ENCODE results near the gene AP2B1.

Gene AP2B1

GRCh38 chr17:35540589-35541404 is 46.3 kb upstream of the AP2B1 start:
- H3K4me2 ChIP-seq (ENCODE audit: insufficient read depth, low read length, poor library complexity, severe bottlenecking), result no peak overlapping the region

GRCh38 chr17:35541434-35541833 is 45.7 kb upstream of the AP2B1 start:
- no peak for DNase-seq (ENCODE audit: low spot score)
- Histone ChIP-seq H2BK15ac (ENCODE audit: low read length) (no peak overlapping the region), H3K4ac (ENCODE audit: low read length) (no peak overlapping the region), H2AK5ac (ENCODE audit: low read depth, low read length) (no peak overlapping the region), H4K91ac (ENCODE audit: low read depth, low read length, poor library complexity) (no peak overlapping the region), H2BK5ac (ENCODE audit: low read length) (no peak overlapping the region), H3K9me3 (replicated peaks in 1 of 2; ENCODE audit: control insufficient read depth in 2 of 2, insufficient read depth in 1 of 2, low read depth in 1 of 2, low read length in 2 of 2) (no peaks in the 10 kb centered on the region), H3K27me3 (ENCODE audit: control insufficient read depth in 3 of 3, insufficient read depth in 3 of 3, low read depth in 1 of 3, low read length in 3 of 3) (peaks cover 0 to 45% (median 0%) of the 10 kb centered on the region in 3 experiments), H3K18ac (ENCODE audit: low read length) (no peak overlapping the region), H2BK120ac (ENCODE audit: low read depth, low read length) (no peak overlapping the region), H3K4me3 (ENCODE audit: low read length in 2 of 2) (no peak overlapping the region), H3K36me3 (replicated peaks in 1 of 2; ENCODE audit: control insufficient read depth in 2 of 2, insufficient read depth in 2 of 2, low read length in 2 of 2) (no peaks in the 10 kb centered on the region), H2AFZ (ENCODE audit: low read length) (no peak overlapping the region), H3K27ac (replicated peaks; ENCODE audit: low read length) (no peak overlapping the region), H4K8ac (ENCODE audit: low read depth, low read length) (no peak overlapping the region), H3K9ac (ENCODE audit: low read depth, low read length, poor library complexity) (no peak overlapping the region), H3K4me2 (ENCODE audit: insufficient read depth, low read length, poor library complexity, severe bottlenecking) (no peak overlapping the region), H3K4me1 (ENCODE audit: control insufficient read depth in 2 of 2, insufficient read depth in 1 of 2, low read depth in 1 of 2, low read length in 2 of 2) (no peaks in the 10 kb centered on the region), H3K23ac (ENCODE audit: low read depth, low read length, poor library complexity) (no peak overlapping the region), H2BK12ac (ENCODE audit: low read length) (no peak overlapping the region), H3K79me1 (ENCODE audit: low read depth, low read length) (no peaks in the 10 kb centered on the region), H3K14ac (ENCODE audit: low read length) (no peak overlapping the region)
- WGBS, 2 donors (ENCODE audit: extremely low coverage in 2 of 2, insufficient read length in 2 of 2, insufficient replicate concordance in 1 of 2), result no CpG with 5 or more reads among the region's 1 CpG

More at GRCh38 chr17:35540589-35541404, 46.3 kb upstream of the AP2B1 start:
- Histone ChIP-seq H3K27me3 (ENCODE audit: control insufficient read depth in 3 of 3, insufficient read depth in 3 of 3, low read depth in 1 of 3, low read length in 3 of 3) (peaks cover 0 to 40% (median 0%) of the 10 kb centered on the region in 3 experiments), H2BK15ac (ENCODE audit: low read length) (no peak overlapping the region), H3K4me3 (ENCODE audit: low read length in 2 of 2) (no peak overlapping the region), H3K36me3 (replicated peaks in 1 of 2; ENCODE audit: control insufficient read depth in 2 of 2, insufficient read depth in 2 of 2, low read length in 2 of 2) (no peaks in the 10 kb centered on the region), H3K9me3 (replicated peaks in 1 of 2; ENCODE audit: control insufficient read depth in 2 of 2, insufficient read depth in 1 of 2, low read depth in 1 of 2, low read length in 2 of 2) (no peaks in the 10 kb centered on the region), H4K8ac (ENCODE audit: low read depth, low read length) (no peak overlapping the region), H2AFZ (ENCODE audit: low read length) (no peak overlapping the region), H3K9ac (ENCODE audit: low read depth, low read length, poor library complexity) (no peak overlapping the region), H4K91ac (ENCODE audit: low read depth, low read length, poor library complexity) (no peak overlapping the region), H3K27ac (replicated peaks; ENCODE audit: low read length) (no peak overlapping the region), H3K18ac (ENCODE audit: low read length) (no peak overlapping the region), H3K4ac (ENCODE audit: low read length) (no peak overlapping the region), H2AK5ac (ENCODE audit: low read depth, low read length) (no peak overlapping the region), H2BK12ac (ENCODE audit: low read length) (no peak overlapping the region), H2BK120ac (ENCODE audit: low read depth, low read length) (no peak overlapping the region), H3K79me1 (ENCODE audit: low read depth, low read length) (no peaks in the 10 kb centered on the region), H3K23ac (ENCODE audit: low read depth, low read length, poor library complexity) (no peak overlapping the region), H3K4me1 (ENCODE audit: control insufficient read depth in 2 of 2, insufficient read depth in 1 of 2, low read depth in 1 of 2, low read length in 2 of 2) (no peaks in the 10 kb centered on the region), H2BK5ac (ENCODE audit: low read length) (no peak overlapping the region), H3K14ac (ENCODE audit: low read length) (no peak overlapping the region)
- DNase-seq (ENCODE audit: low spot score), result no peak
- WGBS, 2 donors (ENCODE audit: extremely low coverage in 2 of 2, insufficient read length in 2 of 2, insufficient replicate concordance in 1 of 2), result no CpG with 5 or more reads among the region's 8 CpGs

- Histone ChIP-seq H4K8ac (ENCODE audit: low read depth, low read length) (no peak overlapping the region), H3K14ac (ENCODE audit: low read length) (no peak overlapping the region), H2AFZ (ENCODE audit: low read length) (no peak overlapping the region), H2BK5ac (ENCODE audit: low read length) (no peak overlapping the region), H3K36me3 (replicated peaks in 1 of 2; ENCODE audit: control insufficient read depth in 2 of 2, insufficient read depth in 2 of 2, low read length in 2 of 2) (no peaks in the 10 kb centered on the region), H2BK15ac (ENCODE audit: low read length) (no peak overlapping the region), H3K4me2 (ENCODE audit: insufficient read depth, low read length, poor library complexity, severe bottlenecking) (no peak overlapping the region), H3K9me3 (replicated peaks in 1 of 2; ENCODE audit: control insufficient read depth in 2 of 2, insufficient read depth in 1 of 2, low read depth in 1 of 2, low read length in 2 of 2) (no peaks in the 10 kb centered on the region), H3K4ac (ENCODE audit: low read length) (no peak overlapping the region), H3K23ac (ENCODE audit: low read depth, low read length, poor library complexity) (no peak overlapping the region), H3K79me1 (ENCODE audit: low read depth, low read length) (no peaks in the 10 kb centered on the region), H2AK5ac (ENCODE audit: low read depth, low read length) (no peak overlapping the region), H3K9ac (ENCODE audit: low read depth, low read length, poor library complexity) (no peak overlapping the region), H3K4me1 (ENCODE audit: control insufficient read depth in 2 of 2, insufficient read depth in 1 of 2, low read depth in 1 of 2, low read length in 2 of 2) (no peaks in the 10 kb centered on the region), H2BK12ac (ENCODE audit: low read length) (no peak overlapping the region), H2BK120ac (ENCODE audit: low read depth, low read length) (no peak overlapping the region), H3K4me3 (ENCODE audit: low read length in 2 of 2) (no peak overlapping the region), H3K18ac (ENCODE audit: low read length) (no peak overlapping the region), H4K91ac (ENCODE audit: low read depth, low read length, poor library complexity) (no peak overlapping the region), H3K27ac (replicated peaks; ENCODE audit: low read length) (no peak overlapping the region), H3K27me3 (ENCODE audit: control insufficient read depth in 3 of 3, insufficient read depth in 3 of 3, low read depth in 1 of 3, low read length in 3 of 3) (peaks cover 0 to 49% (median 0%) of the 10 kb centered on the region in 3 experiments)
- no peak for DNase-seq (ENCODE audit: low spot score)
Measured at GRCh38 chr17:35542990-35543389, 44.1 kb upstream of the AP2B1 start.

- Histone ChIP-seq H3K14ac (ENCODE audit: low read length) (no peak overlapping the region), H2BK15ac (ENCODE audit: low read length) (no peak overlapping the region), H2BK5ac (ENCODE audit: low read length) (no peak overlapping the region), H3K9ac (ENCODE audit: low read depth, low read length, poor library complexity) (no peak overlapping the region), H4K8ac (ENCODE audit: low read depth, low read length) (no peak overlapping the region), H3K36me3 (replicated peaks in 1 of 2; ENCODE audit: control insufficient read depth in 2 of 2, insufficient read depth in 2 of 2, low read length in 2 of 2) (no peaks in the 10 kb centered on the region), H3K4me1 (ENCODE audit: control insufficient read depth in 2 of 2, insufficient read depth in 1 of 2, low read depth in 1 of 2, low read length in 2 of 2) (no peaks in the 10 kb centered on the region), H3K9me3 (replicated peaks in 1 of 2; ENCODE audit: control insufficient read depth in 2 of 2, insufficient read depth in 1 of 2, low read depth in 1 of 2, low read length in 2 of 2) (no peaks in the 10 kb centered on the region), H3K27me3 (ENCODE audit: control insufficient read depth in 3 of 3, insufficient read depth in 3 of 3, low read depth in 1 of 3, low read length in 3 of 3) (peaks cover 0 to 54% (median 0%) of the 10 kb centered on the region in 3 experiments), H2BK120ac (ENCODE audit: low read depth, low read length) (no peak overlapping the region), H4K91ac (ENCODE audit: low read depth, low read length, poor library complexity) (no peak overlapping the region), H3K4ac (ENCODE audit: low read length) (no peak overlapping the region), H3K27ac (replicated peaks; ENCODE audit: low read length) (no peak overlapping the region), H3K4me2 (ENCODE audit: insufficient read depth, low read length, poor library complexity, severe bottlenecking) (no peak overlapping the region), H2AFZ (ENCODE audit: low read length) (no peak overlapping the region), H3K23ac (ENCODE audit: low read depth, low read length, poor library complexity) (no peak overlapping the region), H3K79me1 (ENCODE audit: low read depth, low read length) (no peaks in the 10 kb centered on the region), H3K4me3 (ENCODE audit: low read length in 2 of 2) (no peak overlapping the region), H2BK12ac (ENCODE audit: low read length) (no peak overlapping the region), H2AK5ac (ENCODE audit: low read depth, low read length) (no peak overlapping the region), H3K18ac (ENCODE audit: low read length) (no peak overlapping the region)
- DNase-seq (ENCODE audit: low spot score), result no peak
- no CpG with 5 or more reads among the region's 1 CpG for WGBS, 2 donors (ENCODE audit: extremely low coverage in 2 of 2, insufficient read length in 2 of 2, insufficient replicate concordance in 1 of 2)
Measured at GRCh38 chr17:35543856-35544255, 43.3 kb upstream of the AP2B1 start.
